ENCODE measurements around the gene FOXO3.

- no peak for TF ChIP-seq CTCF (IDR thresholded peaks at IDR 0.05)
- no peak for TF ChIP-seq POLR2A (IDR thresholded peaks at IDR 0.05)
Observed at GRCh38 chr6:108719477-108719876, 158.8 kb downstream of the FOXO3 start.

Measured in heart left ventricle (tissue), 13 donors.